ENCODE results near the gene STK4. TPM values are rescaled to one million over a fixed set of nuclear protein-coding genes. Genes with fewer than 3 reads are reported as not detected.

Gene STK4
- total and polyA plus RNA-seq, 7 donors: 2.4 to 8.6 (median 5.6) TPM

- DNase-seq (no peak), ATAC-seq (no peak)
- Histone ChIP-seq H3K4me1 (no peaks in the 10 kb centered on the region), H3K27ac (no peak within 1 kb of the TSS), H3K4me3 (no peak within 1 kb of the TSS), H3K9me3 (no peaks in the 10 kb centered on the region), H3K27me3 (ENCODE audit: insufficient read depth in 3 of 3, low read length in 2 of 3) (peaks cover 0 to 25% (median 0%) of the 10 kb centered on the region in 3 donors), H3K36me3 (ENCODE audit: insufficient read depth in 1 of 2, low read depth in 1 of 2) (no peaks in the 10 kb centered on the region)
- no peak for TF ChIP-seq CTCF (IDR thresholded peaks at IDR 0.05)
- 74 to 76% (median 75%) methylated on average over 6 of the region's 6 CpGs for WGBS, 3 donors
- intact Hi-C loops (cut with DNase I): no loop called here
Measured at GRCh38 chr20:45124365-45124764, 158.1 kb downstream of the STK4 start, which contains the start of gene WFDC12. WFDC12 (minus strand) TSS chr20:45124465; CDS start chr20:45124447, 18 bp downstream.

GRCh38 chr20:45128099-45128498 lies 161.8 kb downstream of the STK4 start:
- H3K9me3 ChIP-seq: no peaks in the 10 kb centered on the region
- H3K27me3 ChIP-seq (ENCODE audit: insufficient read depth in 3 of 3, low read length in 2 of 3): peaks cover 0 to 16% (median 10%) of the 10 kb centered on the region in 3 donors

More at GRCh38 chr20:45128099-45128498, 161.8 kb downstream of the STK4 start:
- Histone ChIP-seq H3K4me3 (no peak overlapping the region), H3K4me1 (no peaks in the 10 kb centered on the region), H3K36me3 (ENCODE audit: insufficient read depth in 1 of 2, low read depth in 1 of 2) (no peaks in the 10 kb centered on the region), H3K27ac (no peak overlapping the region)
- no peak for TF ChIP-seq CTCF (IDR thresholded peaks at IDR 0.05)
- DNase-seq: no peak
- intact Hi-C loops (cut with DNase I): no loop called here
- no peak for ATAC-seq
- WGBS, 3 donors: 63 to 72% (median 65%) methylated on average over 2 of the region's 2 CpGs

Other genes with a start within 250 kb of the STK4 start
- under 1 TPM; 0.11 to 0.79 (median 0.32) TPM for gene KCNK15, start 220.6 kb upstream of the STK4 start, total RNA-seq
- gene KCNK15, start 220.6 kb upstream of the STK4 start, polyA plus RNA-seq: under 1 TPM in 2 of 3 donors, not detected in 1; 0.08 to 0.23 TPM
- gene RIMS4, start 156.0 kb upstream of the STK4 start, total RNA-seq: under 1 TPM; 0.16 to 0.73 (median 0.39) TPM
- under 1 TPM; 0.01 to 0.10 (median 0.06) TPM for gene RIMS4, start 156.0 kb upstream of the STK4 start, polyA plus RNA-seq
- gene YWHAB, start 80.8 kb upstream of the STK4 start, total RNA-seq: 10 to 100 TPM; 63.2 to 92.1 (median 80.6) TPM
- gene YWHAB, start 80.8 kb upstream of the STK4 start, polyA plus RNA-seq: 100 to 1,000 TPM in 1 of 3 donors, 10 to 100 TPM in 2; 44.2 to 109 (median 96.0) TPM
- gene PABPC1L, start 56.5 kb upstream of the STK4 start, total RNA-seq: 1 to 10 TPM; 1.5 to 2.8 (median 2.1) TPM
- gene PABPC1L, start 56.5 kb upstream of the STK4 start, polyA plus RNA-seq: 1 to 10 TPM; 1.0 to 2.4 (median 1.8) TPM
- gene TOMM34, start 6.1 kb upstream of the STK4 start, total RNA-seq: 10 to 100 TPM in 3 of 4 donors, 1 to 10 TPM in 1; 9.6 to 18.3 (median 14.5) TPM
- gene TOMM34, start 6.1 kb upstream of the STK4 start, polyA plus RNA-seq: 10 to 100 TPM; 10.4 to 38.0 (median 17.6) TPM
- not detected for gene KCNS1, start 134.6 kb downstream of the STK4 start, total RNA-seq
- gene KCNS1, start 134.6 kb downstream of the STK4 start, polyA plus RNA-seq: under 1 TPM in 1 of 3 donors, not detected in 2; under 0.01 TPM
- gene WFDC5, start 148.7 kb downstream of the STK4 start, total RNA-seq: not detected
- gene WFDC5, start 148.7 kb downstream of the STK4 start, polyA plus RNA-seq: not detected
- not detected for gene WFDC12, start 158.0 kb downstream of the STK4 start, total RNA-seq
- not detected for gene WFDC12, start 158.0 kb downstream of the STK4 start, polyA plus RNA-seq
- gene PI3, start 208.4 kb downstream of the STK4 start, total RNA-seq: under 1 TPM in 2 of 4 donors, not detected in 2; 0.40 to 0.54 TPM
- under 1 TPM; 0.18 to 0.38 (median 0.18) TPM for gene PI3, start 208.4 kb downstream of the STK4 start, polyA plus RNA-seq
- gene SEMG1, start 240.5 kb downstream of the STK4 start, total RNA-seq: not detected
- not detected for gene SEMG1, start 240.5 kb downstream of the STK4 start, polyA plus RNA-seq